ENCODE results near the gene PRXL2C.

- TF ChIP-seq REST (IDR thresholded peaks at IDR 0.05; ENCODE audit: borderline replicate concordance) = no peak
- no peak for TF ChIP-seq CTCF (IDR thresholded peaks at IDR 0.05; ENCODE audit: poor library complexity, severe bottlenecking)
- no peak for TF ChIP-seq POLR2AphosphoS5 (IDR thresholded peaks at IDR 0.05)
- no peak for TF ChIP-seq EZH2 (IDR thresholded peaks at IDR 0.05; ENCODE audit: borderline replicate concordance, insufficient read depth, low read length, poor library complexity, severe bottlenecking)
Observed at GRCh38 chr9:96668868-96669534, 13.9 kb upstream of the PRXL2C start.
